IMR-90 (cell line): ENCODE data around the gene SDC1.

ENCODE experiments used
- BHLHE40 ChIP-seq: fragments of 150-350 bp; IDR thresholded peaks from 2 replicates; pipeline ENCODE4 v1.6.1; 2016; ENCODE audit warnings: mild to moderate bottlenecking, low read depth, low read length
- CTCF ChIP-seq: conservative IDR thresholded peaks from 2 replicates; pipeline ENCODE4 v1.5.1; 2012; ENCODE audit warnings: mild to moderate bottlenecking, low read depth, low read length, improper control_type of control experiment
- ELK1 ChIP-seq: fragments of 150-350 bp; IDR thresholded peaks from 2 replicates; pipeline ENCODE4 v1.6.1; 2016; ENCODE audit warnings: low read depth, mild to moderate bottlenecking, low read length, moderate library complexity, borderline replicate concordance
- POLR2A ChIP-seq: IDR thresholded peaks from 2 replicates; pipeline ENCODE4 v1.6.1; 2012; ENCODE audit warnings: mild to moderate bottlenecking, low read depth, low read length
- RFX5 ChIP-seq: IDR thresholded peaks from 2 replicates; pipeline ENCODE4 v1.8.0; 2012; ENCODE audit warnings: low read depth, mild to moderate bottlenecking, low read length, moderate library complexity
- SMC3 ChIP-seq: fragments of 150-350 bp; IDR thresholded peaks from 2 replicates; pipeline ENCODE4 v1.6.1; 2016; ENCODE audit warnings: low read depth, mild to moderate bottlenecking, antibody characterized with exemption, low read length, moderate library complexity
- USF2 ChIP-seq: fragments of 150-350 bp; IDR thresholded peaks from 2 replicates; pipeline ENCODE4 v1.6.1; 2017; ENCODE audit warnings: mild to moderate bottlenecking, antibody characterized with exemption, low read length, low read depth

GRCh38 chr2:20227894-20228505 lies 3.1 kb upstream of the SDC1 start:
- TF ChIP-seq POLR2A (no peak), ELK1 (no peak), RFX5 (no peak), USF2 (no peak), CTCF (no peak), BHLHE40 (no peak), SMC3 (no peak)
